Endothelial cell of umbilical vein (primary cell): Measurements from ENCODE around the gene NAV2. TPM values are rescaled to one million over a fixed set of nuclear protein-coding genes. Genes with fewer than 3 reads are reported as not detected.

Experiments
- BruUV-seq: library from RNA; stranded (reverse); fragments of 400-500 nt; replicated peaks from 2 replicates; lab custom pipeline; 2021; lab: Mats Ljungman, UMichigan
- CTCF ChIA-PET: fragments of 300-600, 350-600 bp; sonication (Branson Sonifier 250); formaldehyde crosslinking; loops from one replicate; lab custom pipeline; 2021; ENCODE audit warnings: antibody characterized with exemption, inconsistent platforms; lab: Charles Lee
- POLR2A ChIA-PET: fragments of 300-600, 350-600 bp; sonication (Branson Sonifier 250); formaldehyde crosslinking; loops from one replicate; lab custom pipeline; 2021; ENCODE audit warnings: antibody characterized with exemption, inconsistent platforms; lab: Charles Lee
- DNase-seq: peaks from one replicate; pipeline ENCODE4 v3.0.0-alpha.2; 2011; ENCODE audit warnings: low read depth, low spot score
- FAIRE-seq: peaks from 2 replicates; lab custom pipeline; 2011; peaks lifted over from hg19 to GRCh38; lab: Jason Lieb, UNC
- H2AFZ ChIP-seq: 2 replicates; pipeline ENCODE4 v1.6.0; 2012; ENCODE audit warnings: low read depth, low read length, control low read depth, inconsistent platforms
- H3K27ac ChIP-seq: 2 replicates; pipeline ENCODE4 v1.5.1; 2011; ENCODE audit warnings: low read depth, mild to moderate bottlenecking, control low read depth, low read length, moderate library complexity; ENCODE audit not compliant: insufficient read depth
- H3K27me3 ChIP-seq, 2 experiments: 2 replicates each; pipeline versions ENCODE4 v1.6.0 to v1.6.1; 2011; ENCODE audit warnings: low read length in 2 of 2, mixed read lengths in 1 of 2; ENCODE audit not compliant: control insufficient read depth in 2 of 2, insufficient read depth in 2 of 2
- H3K36me3 ChIP-seq, 2 experiments: 2 replicates in 1 of 2; 3 replicates in 1 of 2; pipeline ENCODE4 v1.5.1; 2011; ENCODE audit warnings: low read length in 2 of 2, mild to moderate bottlenecking in 1 of 2, moderate library complexity in 1 of 2; ENCODE audit not compliant: control insufficient read depth in 2 of 2, insufficient read depth in 2 of 2; ENCODE audit errors: extremely low read depth in 1 of 2
- H3K4me1 ChIP-seq: 3 replicates; pipeline ENCODE4 v1.5.1; 2011; ENCODE audit warnings: mild to moderate bottlenecking, low read length; ENCODE audit not compliant: control insufficient read depth, insufficient read depth; ENCODE audit errors: extremely low read depth
- H3K4me2 ChIP-seq: 2 replicates; pipeline ENCODE4 v1.6.1; 2011; ENCODE audit warnings: low read length, control low read depth, mixed read lengths; ENCODE audit not compliant: insufficient read depth
- H3K4me3 ChIP-seq, 3 experiments: fragments of 200-600 bp in 1 of 3; sonication (generic), shearing (Covaris generic) in 1 of 3; replicated peaks in 1 of 3; 2 replicates each; pipeline ENCODE4 v1.5.1; 2011 to 2016; ENCODE audit warnings: control low read depth in 3 of 3, low read length in 3 of 3, mild to moderate bottlenecking in 2 of 3, inconsistent platforms in 1 of 3, low read depth in 1 of 3, moderate library complexity in 1 of 3; ENCODE audit not compliant: insufficient read depth in 1 of 3
- H3K79me2 ChIP-seq: 2 replicates; pipeline ENCODE4 v1.6.0; 2012; ENCODE audit warnings: low read length, inconsistent platforms; ENCODE audit not compliant: control insufficient read depth, insufficient read depth
- H3K9ac ChIP-seq: replicated peaks from 2 replicates; pipeline ENCODE3; 2011; ENCODE audit warnings: low read length, control low read depth; ENCODE audit not compliant: insufficient read depth; ENCODE audit errors: extremely low read depth
- H3K9me1 ChIP-seq: replicated peaks from 3 replicates; pipeline ENCODE4 v1.6.0; 2011; ENCODE audit warnings: mild to moderate bottlenecking, low read length; ENCODE audit not compliant: control insufficient read depth, insufficient read depth; ENCODE audit errors: extremely low read depth
- H3K9me3 ChIP-seq: replicated peaks from 2 replicates; pipeline ENCODE4 v1.5.1; 2012; ENCODE audit warnings: low read length, inconsistent platforms; ENCODE audit not compliant: control insufficient read depth, insufficient read depth
- H4K20me1 ChIP-seq: replicated peaks from 2 replicates; pipeline ENCODE3; 2011; ENCODE audit warnings: mild to moderate bottlenecking, low read length; ENCODE audit not compliant: control insufficient read depth, insufficient read depth; ENCODE audit errors: extremely low read depth
- CTCF ChIP-seq, 2 donors: IDR thresholded peaks; 1 replicate in 1 of 2; 2 replicates in 1 of 2; pipeline ENCODE4 v1.5.1; 2011; ENCODE audit warnings: low read length in 2 of 2, mild to moderate bottlenecking in 2 of 2, moderate library complexity in 2 of 2, control low read depth in 1 of 2, inconsistent platforms in 1 of 2, low read depth in 1 of 2; ENCODE audit not compliant: insufficient read depth in 1 of 2; ENCODE audit errors: extremely low read depth in 1 of 2
- EZH2 ChIP-seq: IDR thresholded peaks from 2 replicates; pipeline ENCODE4 v1.6.1; 2012; ENCODE audit warnings: borderline replicate concordance, low read depth, mild to moderate bottlenecking, moderate library complexity, low read length, inconsistent platforms; ENCODE audit not compliant: severe bottlenecking
- FOS ChIP-seq: IDR thresholded peaks from 2 replicates; pipeline ENCODE4 v1.6.1; 2011; ENCODE audit warnings: mild to moderate bottlenecking, low read length, moderate library complexity, borderline replicate concordance; ENCODE audit not compliant: insufficient read depth
- GATA2 ChIP-seq: IDR thresholded peaks from 2 replicates; pipeline ENCODE4 v1.7.0; 2011; ENCODE audit warnings: low read depth, mild to moderate bottlenecking, moderate library complexity, mixed read lengths, low read length; ENCODE audit not compliant: insufficient read length, insufficient read depth
- JUN ChIP-seq: IDR thresholded peaks from 2 replicates; pipeline ENCODE4 v1.6.1; 2011; ENCODE audit warnings: borderline replicate concordance, low read depth; ENCODE audit not compliant: insufficient read length, insufficient read depth
- MAX ChIP-seq: IDR thresholded peaks from 2 replicates; pipeline ENCODE4 v1.6.1; 2011; ENCODE audit not compliant: insufficient read depth, insufficient read length
- MYC ChIP-seq: IDR thresholded peaks from one replicate; pipeline ENCODE4 v1.6.1; 2011; ENCODE audit warnings: mild to moderate bottlenecking, low read depth, low read length
- POLR2A ChIP-seq: IDR thresholded peaks from 2 replicates; pipeline ENCODE4 v1.6.1; 2012; ENCODE audit warnings: low read depth, mild to moderate bottlenecking, control low read depth, low read length
- POLR2AphosphoS5 ChIP-seq: IDR thresholded peaks from 2 replicates; pipeline ENCODE4 v1.6.1; 2012; ENCODE audit warnings: low read depth, mild to moderate bottlenecking, control low read depth, low read length, moderate library complexity; ENCODE audit not compliant: insufficient read depth
- dilution Hi-C: fragments of 300-500 bp; cut with MboI; formaldehyde crosslinking; loops from one replicate; pipeline ENCODE4 v1.15.0; 2019; ENCODE audit warnings: low sequenced_read_pairs; ENCODE audit not compliant: extremely low pct_ligation_motif_present
- intact Hi-C: fragments of 100-400 bp; cut with micrococcal nuclease; formaldehyde crosslinking; loops from one replicate; pipeline ENCODE4 v1.10.0; 2022
- polyA plus RNA-seq, 4 experiments: library from polyadenylated mRNA; depleted of rRNA in 3 of 4; stranded (reverse) in 3 of 4; unstranded in 1 of 4; fragments of >200 nt; gene quantifications; 2 replicates each; pipeline versions ENCODE4 v1.2.1 to v1.2.3, GENCODE V29; 2011 to 2012; ENCODE audit warnings: missing spikeins in 1 of 4
- total RNA-seq: library from RNA; stranded (reverse); gene quantifications from 2 replicates; pipeline ENCODE4 v1.2.3, GENCODE V29; 2021

Gene NAV2
- total and polyA plus RNA-seq, 2 donors (not counting 3 experiments of a cell fraction or from before 2014, with no cell fraction given) = 10.9 to 68.0 TPM

- no peak for DNase-seq
- peaks cover 3% of the 10 kb centered on the region for H3K79me2 ChIP-seq
- FAIRE-seq = no peak
- no peaks in the 10 kb centered on the region for H4K20me1 ChIP-seq
- H2AFZ ChIP-seq = no peak overlapping the region
- no peaks in the 10 kb centered on the region for H3K9me1 ChIP-seq
- intact Hi-C loops = no loop called here
- H3K9me3 ChIP-seq = no peaks in the 10 kb centered on the region
- no peak overlapping the region for H3K27ac ChIP-seq
- H3K9ac ChIP-seq = no peak overlapping the region
- TF ChIP-seq CTCF (IDR thresholded peaks at IDR 0.05; ENCODE audit: extremely low read depth in 1 of 2, insufficient read depth in 1 of 2, low read depth in 1 of 2, low read length in 2 of 2) = no peak
- no peak for TF ChIP-seq JUN
- TF ChIP-seq MAX = no peak
- TF ChIP-seq POLR2A = no peak
- no peak for TF ChIP-seq POLR2AphosphoS5
- TF ChIP-seq MYC = no peak
- no peak for TF ChIP-seq EZH2
- TF ChIP-seq GATA2 = no peak
- TF ChIP-seq FOS = no peak
- H3K4me2 ChIP-seq = no peak overlapping the region
- no peak overlapping the region for H3K4me3 ChIP-seq
- H3K27me3 ChIP-seq = no peaks in the 10 kb centered on the region
- ChIA-PET POLR2A (interaction anchor here (0.7 kb wide), 1 partner anchor 197 kb away, joined by 9 read pairs; no protein-coding TSS in a partner anchor), CTCF (interaction anchor here (1.0 to 3.7 kb wide), 2 partner anchors 11 to 164 kb away, joined by 4 to 23 read pairs; no protein-coding TSS in a partner anchor)
- dilution Hi-C loops = no loop called here
- no TSS peak for BruUV-seq
- peaks cover 0 to 3% of the 10 kb centered on the region in 2 experiments for H3K36me3 ChIP-seq
- no peaks in the 10 kb centered on the region for H3K4me1 ChIP-seq
Observed at GRCh38 chr11:19963697-19964387, 251.2 kb downstream of the NAV2 start.
